ENCODE data around the gene TMEFF2.

TMEFF2 gene

GRCh38 chr2:192005211-192005610 lies 189.5 kb downstream of the TMEFF2 start:
- ChIA-PET CTCF (no interaction called here), POLR2A (interaction anchor here (0.7 kb wide), 1 partner anchor 155 kb away, joined by 3 read pairs; no protein-coding TSS in a partner anchor)
- DNase-seq (ENCODE audit: low read depth, low spot score): no peak
- H3K4me3 ChIP-seq (ENCODE audit: low read depth, low read length): no peak overlapping the region
- TF ChIP-seq CTCF (IDR thresholded peaks at IDR 0.05; ENCODE audit: insufficient read depth, low read length, missing control alignments): no peak

- POLR2A ChIA-PET: no interaction called here
- TF ChIP-seq CTCF (IDR thresholded peaks at IDR 0.05; ENCODE audit: insufficient read depth, low read length, missing control alignments): no peak
- DNase-seq (ENCODE audit: low read depth, low spot score): no peak
- no peak overlapping the region for H3K4me3 ChIP-seq (ENCODE audit: low read depth, low read length)
- CTCF ChIA-PET: no interaction called here
Measured at GRCh38 chr2:192004188-192004963, 190.4 kb downstream of the TMEFF2 start.

- ChIA-PET POLR2A (no interaction called here), CTCF (interaction anchor here (0.7 to 2.6 kb wide), 4 partner anchors 10 to 176 kb away, joined by 3 to 8 read pairs (median 4); no protein-coding TSS in a partner anchor)
- TF ChIP-seq CTCF (IDR thresholded peaks at IDR 0.05; ENCODE audit: insufficient read depth, low read length, missing control alignments): no peak
- H3K4me3 ChIP-seq (ENCODE audit: low read depth, low read length): no peak overlapping the region
- no peak for DNase-seq (ENCODE audit: low read depth, low spot score)
Measured at GRCh38 chr2:192002418-192002817, 192.3 kb downstream of the TMEFF2 start.

GRCh38 chr2:192000196-192000980 lies 194.3 kb downstream of the TMEFF2 start:
- POLR2A ChIA-PET: no interaction called here
- CTCF ChIA-PET: interaction anchor here (1.1 to 2.6 kb wide), 2 partner anchors 131 to 162 kb away, joined by 3 to 8 read pairs; no protein-coding TSS in a partner anchor
- H3K4me3 ChIP-seq (ENCODE audit: low read depth, low read length): no peak overlapping the region
- DNase-seq (ENCODE audit: low read depth, low spot score): no peak
- no peak for TF ChIP-seq CTCF (IDR thresholded peaks at IDR 0.05; ENCODE audit: insufficient read depth, low read length, missing control alignments)

GRCh38 chr2:191999101-191999841 lies 195.5 kb downstream of the TMEFF2 start:
- ChIA-PET POLR2A (no interaction called here), CTCF (interaction anchor here (1.1 kb wide), 1 partner anchor 130 kb away, joined by 3 read pairs; no protein-coding TSS in a partner anchor)
- DNase-seq (ENCODE audit: low read depth, low spot score): no peak
- no peak overlapping the region for H3K4me3 ChIP-seq (ENCODE audit: low read depth, low read length)
- no peak for TF ChIP-seq CTCF (IDR thresholded peaks at IDR 0.05; ENCODE audit: insufficient read depth, low read length, missing control alignments)
